Left hindlimb (tissue), 1 donor: ENCODE measurements around the gene ATP1B4.
"Not testable (repeated sequence)": the region's sequence is repeated elsewhere in the genome, so short reads cannot be mapped to it uniquely, and the experiment has no call there.

ENCODE experiments used
- DNase-seq: peaks from one replicate; pipeline ENCODE4 v3.0.0-alpha.2; 2018

Gene ATP1B4

DNA sequence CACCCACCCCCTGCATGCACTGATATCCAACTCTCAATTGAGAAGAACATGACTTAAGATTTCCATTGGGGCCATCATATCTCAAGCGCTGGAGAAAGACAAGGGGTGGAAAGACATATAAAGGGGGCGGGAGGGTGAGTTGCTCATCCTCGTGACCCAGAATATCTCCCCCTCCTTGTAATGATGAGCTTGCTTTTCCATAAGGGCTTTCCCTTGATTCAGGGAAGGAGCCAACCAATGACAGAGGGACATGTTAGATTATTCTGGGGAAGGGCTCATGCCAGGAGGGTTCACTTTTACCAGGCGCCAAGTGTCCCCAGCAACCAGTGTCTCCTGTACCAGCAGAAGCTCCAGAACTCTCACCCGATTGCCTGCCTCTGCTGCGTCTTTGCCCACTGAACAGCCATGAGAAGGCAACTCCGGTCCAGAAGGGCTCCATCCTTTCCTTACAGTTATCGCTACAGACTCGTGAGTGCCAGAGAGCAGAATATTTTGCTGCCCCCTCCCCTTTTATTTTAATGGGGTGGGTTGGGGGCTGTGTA lies at the start of gene ATP1B4:
TSS of gene ATP1B4 (plus strand) at position 326 of the 542 bp plus-strand sequence. CDS start at position 406, 80 bp downstream.
- no peak for DNase-seq

DNA sequence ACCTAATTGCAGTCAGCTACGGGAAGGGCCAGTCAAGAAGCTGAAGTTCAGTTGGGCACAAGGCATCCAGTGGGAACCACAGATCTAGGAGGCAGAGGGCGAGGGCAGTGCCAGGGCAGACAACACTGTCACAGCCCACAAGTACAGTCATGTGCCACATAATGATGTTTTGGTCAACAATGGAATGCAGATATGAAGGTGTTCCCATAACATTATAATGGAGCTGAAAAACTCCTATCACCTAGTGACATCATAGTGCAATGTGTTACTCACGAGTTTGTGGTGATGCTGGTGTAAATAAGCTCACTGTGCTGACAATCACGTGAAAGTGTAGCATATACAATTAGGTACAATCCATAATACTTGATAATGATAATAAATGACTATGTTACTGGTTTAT lies 46.1 kb upstream of the ATP1B4 start:
- DNase-seq: no peak

DNA sequence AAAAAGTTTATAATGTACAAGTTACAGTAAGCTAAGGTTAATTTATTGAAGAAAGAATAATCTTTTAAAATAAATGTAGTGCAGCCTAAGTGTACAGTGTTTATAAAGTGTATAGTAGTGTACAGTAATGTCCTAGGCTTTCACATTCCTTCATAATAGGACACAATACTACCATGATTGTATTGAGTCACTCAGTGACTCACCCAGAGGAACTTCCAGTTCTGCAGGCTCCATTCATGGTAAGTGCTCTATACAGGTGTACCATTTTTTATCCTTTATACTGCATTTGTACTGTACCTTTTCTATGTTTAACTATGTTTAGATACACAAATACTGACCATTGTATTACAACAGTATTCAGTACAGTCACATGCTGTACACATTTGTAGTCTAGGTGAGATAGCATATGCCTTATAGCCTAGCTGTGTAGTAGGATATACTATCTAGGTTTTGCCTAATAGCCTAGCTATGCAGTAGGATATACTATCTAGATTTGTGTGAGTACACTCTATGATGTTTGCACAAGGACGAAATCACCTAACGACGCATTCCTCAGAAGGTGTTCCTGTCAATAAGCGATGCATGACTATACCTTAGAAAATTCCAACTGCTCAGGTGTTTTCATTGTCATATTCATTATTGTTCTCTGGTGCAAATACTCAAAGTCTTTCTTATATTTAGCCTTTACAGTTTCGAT lies 45.2 kb upstream of the ATP1B4 start:
- DNase-seq: no peak

DNA sequence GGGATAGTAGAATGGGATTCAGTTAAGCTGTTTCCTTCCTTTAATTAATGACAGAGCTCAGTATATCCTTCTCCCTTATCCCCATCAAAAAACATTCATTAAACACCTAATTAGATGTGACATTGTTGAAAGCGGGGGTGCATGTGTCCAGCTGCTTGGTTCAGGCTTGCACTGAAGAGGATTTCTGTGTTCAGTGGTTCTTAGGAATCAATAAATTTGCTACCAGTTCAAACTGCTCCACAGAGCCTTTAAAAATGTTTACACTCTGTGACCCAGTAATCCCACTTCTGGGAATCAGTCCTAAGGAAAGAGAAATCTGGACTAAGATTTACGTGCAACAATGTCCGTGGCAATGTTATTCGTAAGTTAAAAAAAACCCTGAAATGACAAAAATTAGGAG lies 43.5 kb upstream of the ATP1B4 start:
- DNase-seq: no peak

DNA sequence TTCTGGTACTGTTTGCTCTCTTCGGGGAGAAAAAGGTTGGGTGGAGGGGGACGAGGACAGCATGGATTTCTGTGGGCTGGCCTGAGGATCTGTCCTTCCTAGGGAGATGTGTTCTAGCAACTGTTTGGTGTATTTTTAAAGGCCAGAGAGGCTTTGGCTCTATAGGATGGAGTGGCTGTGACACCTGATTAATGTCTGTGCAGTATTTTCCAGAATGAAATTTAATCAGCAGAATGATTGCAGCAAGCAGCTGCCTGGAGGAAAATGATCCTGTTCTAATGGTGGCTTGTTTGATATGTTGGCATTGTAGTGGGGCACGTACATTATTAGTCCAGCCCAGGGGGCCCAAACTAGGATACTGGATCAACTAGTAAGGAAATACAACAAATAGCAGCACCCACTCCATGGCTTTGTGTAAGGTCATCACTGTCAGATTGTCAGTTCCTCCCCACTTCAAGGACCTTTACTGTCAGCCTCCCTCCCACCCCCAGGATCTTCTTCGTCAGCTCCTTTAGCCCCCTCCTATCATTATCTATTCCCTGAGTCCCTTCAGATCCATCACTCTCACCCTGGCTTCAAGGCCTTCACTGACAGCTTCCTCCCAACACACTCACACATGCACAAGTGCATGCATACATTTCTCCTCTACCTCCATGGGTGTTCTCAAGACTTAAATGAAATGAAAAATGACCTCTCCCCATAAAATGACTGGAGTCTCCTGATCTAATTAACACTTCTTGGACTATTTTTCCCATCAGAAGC lies 40.2 kb upstream of the ATP1B4 start:
- no peak for DNase-seq

DNA sequence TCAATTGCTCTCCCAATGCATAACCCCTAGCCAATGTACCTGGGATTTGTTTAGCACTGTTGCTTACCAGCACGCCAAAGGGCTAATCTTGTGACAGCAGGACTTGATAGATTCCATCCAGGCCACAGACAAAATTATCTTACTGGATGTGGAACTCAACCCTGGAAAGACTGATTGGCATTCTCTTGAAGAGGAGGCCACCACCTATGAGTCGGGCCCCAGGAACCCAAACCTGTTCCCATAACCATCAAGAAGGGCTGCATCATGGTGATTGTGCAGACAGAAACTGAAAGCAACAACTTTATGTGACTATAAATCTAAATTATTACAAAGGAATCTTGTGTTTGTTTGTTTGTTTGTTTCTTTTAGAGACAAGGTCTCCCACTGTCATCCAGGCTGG lies 30.8 kb upstream of the ATP1B4 start:
- no peak for DNase-seq

DNA sequence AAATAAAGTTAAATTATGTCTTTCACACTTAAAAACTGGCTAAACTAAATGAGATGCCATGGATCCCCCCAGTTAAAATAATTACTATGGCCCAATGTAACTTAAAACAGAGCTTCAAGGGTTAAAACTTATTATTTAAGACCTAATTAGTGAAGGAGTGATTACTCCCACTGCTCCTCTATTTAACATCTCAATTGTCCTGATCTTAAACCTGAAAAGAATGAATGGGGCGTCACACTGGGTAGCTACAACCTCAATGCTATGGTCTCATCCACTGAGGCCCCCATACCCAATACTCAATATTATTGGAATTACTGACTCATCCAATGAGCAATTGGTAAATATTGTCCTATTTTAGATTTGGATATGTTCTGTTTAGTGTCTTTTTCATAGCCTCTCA lies 29.5 kb upstream of the ATP1B4 start:
- DNase-seq: no peak

DNA sequence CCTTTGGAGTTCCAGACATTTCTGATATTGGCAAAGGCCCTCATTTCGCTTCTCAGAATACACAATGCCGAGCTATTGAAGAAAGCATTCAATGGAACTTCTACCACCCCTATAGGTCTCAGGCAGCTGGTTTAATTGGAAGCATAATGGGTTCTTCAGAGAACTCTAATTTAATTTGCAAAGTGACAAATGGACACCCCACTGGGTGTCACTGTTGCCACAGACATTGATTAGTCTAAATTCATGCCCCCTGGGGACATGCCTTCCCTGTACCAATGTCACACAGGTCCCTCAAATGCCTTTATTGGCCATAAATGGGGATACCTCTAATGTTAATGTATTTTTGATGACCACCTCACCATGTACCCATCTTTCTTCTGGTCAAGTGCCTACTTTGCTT lies 27.7 kb upstream of the ATP1B4 start:
- no peak for DNase-seq

DNA sequence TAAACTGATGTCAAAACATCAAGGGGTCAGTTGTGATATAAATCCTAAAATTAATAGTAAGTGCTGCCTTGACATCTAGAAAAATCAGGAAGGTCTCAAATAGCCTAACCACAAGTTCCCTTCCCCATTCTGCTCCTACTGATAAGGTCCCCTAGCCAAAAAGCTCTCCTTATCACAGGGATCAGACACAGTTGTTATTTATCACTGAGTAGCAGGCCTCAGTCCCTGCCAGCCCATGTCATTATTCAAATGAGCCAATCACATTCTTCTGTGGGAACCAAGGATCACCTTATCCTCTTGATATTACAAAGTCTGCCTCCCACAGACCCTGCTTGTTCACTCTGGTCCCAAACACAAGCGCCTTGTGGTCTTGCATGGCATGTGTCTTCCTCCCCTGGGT lies 27.3 kb upstream of the ATP1B4 start:
- no peak for DNase-seq

DNA sequence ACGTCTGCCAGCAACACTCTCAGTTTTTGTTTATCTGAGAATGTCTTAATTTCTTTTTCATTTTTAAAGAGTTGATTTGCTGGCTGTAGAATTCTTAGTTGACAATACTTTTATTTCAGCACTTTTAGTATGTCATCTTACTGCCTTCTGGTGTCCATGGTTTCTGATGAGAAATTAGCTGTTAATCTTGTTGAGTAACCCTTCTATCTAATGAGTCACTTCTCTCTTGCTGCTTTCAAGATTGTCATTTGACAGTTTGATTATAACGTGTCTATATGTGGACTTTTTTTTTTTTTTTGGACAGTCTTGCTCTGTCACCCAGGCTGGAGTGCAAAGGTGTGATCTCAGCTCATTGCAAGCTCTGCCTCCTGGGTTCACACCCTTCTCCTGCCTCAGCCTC lies 26.6 kb upstream of the ATP1B4 start:
- DNase-seq: no peak

DNA sequence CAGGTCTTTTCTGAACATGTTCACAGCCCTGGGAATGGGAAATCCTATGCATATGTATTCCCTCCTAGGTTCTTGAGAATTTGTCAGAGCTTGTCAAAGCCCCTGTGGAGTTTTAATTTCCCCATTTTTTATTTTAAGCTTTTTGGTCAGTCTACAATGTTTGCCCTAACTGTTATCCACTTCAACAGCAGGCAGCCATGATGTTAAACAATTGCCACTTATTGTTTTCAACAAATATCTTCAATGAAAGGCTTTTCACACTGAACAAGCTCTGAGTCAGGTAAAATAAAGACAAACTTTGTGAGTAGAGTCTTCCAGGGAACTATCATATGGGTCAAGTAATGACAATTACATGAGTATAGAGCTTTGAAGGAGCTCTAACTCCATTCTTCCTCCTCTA lies 25.0 kb upstream of the ATP1B4 start:
- DNase-seq: no peak

DNA sequence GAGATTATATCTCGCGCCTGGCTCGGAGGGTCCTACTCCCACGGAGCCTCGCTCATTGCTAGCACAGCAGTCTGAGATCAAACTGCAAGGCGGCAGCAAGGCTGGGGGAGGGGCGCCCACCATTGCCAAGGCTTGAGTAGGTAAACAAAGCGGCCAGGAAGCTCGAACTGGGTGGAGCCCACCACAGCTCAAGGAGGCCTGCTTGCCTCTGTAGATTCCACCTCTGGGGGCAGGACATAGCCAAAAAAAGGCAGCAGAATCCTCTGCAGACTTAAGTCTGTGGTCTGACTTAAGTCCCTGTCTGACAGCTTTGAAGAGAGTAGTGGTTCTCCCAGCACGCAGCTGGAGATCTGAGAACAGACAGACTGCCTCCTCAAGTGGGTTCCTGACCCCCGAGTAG lies 17.3 kb upstream of the ATP1B4 start:
- not testable (repeated sequence) for DNase-seq

DNA sequence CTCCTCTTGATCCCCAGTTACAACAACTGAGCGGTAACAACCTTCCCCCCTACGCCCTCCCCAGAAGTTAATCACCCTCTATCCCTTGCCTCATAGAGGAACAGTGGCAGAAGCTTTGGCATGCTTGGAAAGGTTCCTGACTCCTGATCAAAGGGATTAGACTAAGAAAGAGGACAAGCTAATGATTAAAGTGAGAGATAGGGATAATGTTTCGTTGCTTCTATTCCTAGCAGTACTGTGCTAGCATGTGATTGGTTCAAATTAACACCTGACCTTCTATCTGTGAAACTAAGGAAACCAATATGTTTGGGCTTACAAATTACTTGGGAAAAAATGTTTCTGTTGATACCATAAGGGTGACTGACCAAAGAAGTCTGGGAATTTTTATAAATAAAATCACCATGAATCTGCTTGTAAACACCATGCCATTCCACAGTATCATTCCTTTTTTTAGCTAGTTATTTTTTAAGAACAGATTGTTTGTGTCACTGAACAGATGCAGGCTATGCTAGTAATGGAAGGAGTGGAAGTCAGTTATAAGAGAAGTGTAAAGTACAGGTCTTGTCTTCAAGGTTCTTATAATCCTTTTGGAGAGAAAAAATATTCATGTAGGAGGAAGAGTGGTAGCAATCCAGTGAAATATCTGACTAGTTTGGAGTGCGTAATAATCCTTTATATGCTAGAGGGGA lies 11.3 kb upstream of the ATP1B4 start:
- DNase-seq: no peak

DNA sequence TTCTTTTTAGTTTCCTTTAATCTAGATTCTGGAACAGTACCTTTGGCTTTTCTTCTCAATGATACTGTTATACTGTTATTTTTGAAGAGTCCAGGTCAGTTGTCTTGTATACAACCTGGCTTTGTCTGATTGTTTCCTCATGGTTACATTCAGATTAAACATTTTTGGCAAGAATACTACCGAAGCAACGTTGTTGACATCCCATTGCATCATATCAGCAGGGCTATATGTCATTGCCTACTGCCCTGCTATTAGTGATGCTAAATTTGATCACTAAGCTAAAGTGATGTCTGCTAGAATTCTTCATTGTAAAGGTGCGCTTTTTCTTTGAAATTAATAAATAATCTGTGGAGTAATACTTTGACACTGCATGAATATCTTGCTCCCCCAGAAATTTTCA lies 5.8 kb upstream of the ATP1B4 start:
- DNase-seq: no peak

DNA sequence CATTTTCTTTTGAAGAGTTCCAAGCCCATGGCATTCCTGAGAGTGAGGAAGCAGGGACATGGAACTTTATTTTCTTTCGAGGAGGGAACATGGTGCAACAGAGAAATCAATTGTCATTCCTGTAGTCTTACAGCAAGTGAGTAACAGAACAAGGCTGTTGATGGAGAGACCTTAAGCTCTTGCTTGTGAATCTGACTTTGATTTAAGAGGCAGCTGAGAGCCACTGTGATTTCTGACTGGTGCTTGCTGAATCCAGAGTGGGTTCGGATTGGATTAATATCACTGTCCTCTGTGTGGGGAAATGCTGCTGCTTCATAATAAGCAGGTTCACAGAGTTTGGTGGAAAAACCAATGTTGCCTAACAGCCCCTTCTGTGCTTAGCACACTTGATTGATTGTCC lies 4.7 kb upstream of the ATP1B4 start:
- DNase-seq: no peak

DNA sequence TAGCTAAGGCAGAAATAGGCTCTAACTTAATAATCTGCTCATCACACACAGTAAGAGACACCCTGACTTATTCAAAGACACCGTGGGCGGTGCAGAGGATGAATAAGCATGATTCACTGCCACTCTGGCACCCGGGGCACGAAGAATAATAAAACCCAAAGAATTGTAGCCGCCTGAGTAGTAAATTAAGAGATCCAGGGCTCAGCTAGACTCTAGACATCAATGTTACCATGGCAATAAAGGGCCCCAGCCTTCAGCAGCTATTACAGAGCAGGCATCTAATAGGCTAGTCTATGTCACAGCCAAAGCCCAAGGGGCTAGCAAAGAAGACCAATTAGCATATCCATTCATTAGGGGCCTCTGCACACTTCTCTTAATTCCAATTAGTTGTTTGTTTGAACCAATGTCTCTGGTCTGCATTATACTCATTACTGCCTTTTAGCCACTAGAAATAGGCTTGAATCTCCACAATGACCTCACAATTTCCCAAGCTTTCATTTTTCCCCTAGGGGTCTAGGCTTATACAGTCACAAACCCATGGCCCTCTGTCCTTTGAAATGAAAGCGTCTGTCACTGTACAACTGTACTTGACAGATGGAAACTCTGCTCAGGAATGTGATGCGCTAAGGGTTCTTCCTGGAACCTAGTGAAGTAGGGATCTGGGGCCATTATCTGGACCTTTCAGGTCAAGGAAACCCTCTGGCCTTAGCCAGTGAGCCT lies 3.0 kb upstream of the ATP1B4 start:
- DNase-seq: no peak

DNA sequence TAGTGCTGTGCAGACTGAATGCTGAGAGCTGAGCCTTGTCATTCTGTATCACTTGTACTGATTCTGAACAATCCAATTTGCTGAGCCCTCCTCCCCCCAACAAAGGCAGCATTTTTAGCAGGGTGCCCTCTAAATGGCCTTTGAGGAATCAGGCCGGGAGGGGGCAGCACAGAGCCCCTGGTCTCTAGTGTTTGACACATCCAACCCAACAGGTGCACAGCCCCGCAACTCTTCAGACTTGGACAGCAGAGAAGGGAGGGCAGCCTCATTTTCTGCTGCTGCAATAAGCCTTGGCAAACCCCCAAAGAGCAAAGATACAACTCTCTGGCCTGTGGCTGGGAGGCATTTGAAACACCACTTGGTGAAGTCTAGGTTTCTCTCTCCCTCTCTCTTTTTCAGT lies 3.4 kb downstream of the ATP1B4 start:
- peak; percentile 55 for DNase-seq

DNA sequence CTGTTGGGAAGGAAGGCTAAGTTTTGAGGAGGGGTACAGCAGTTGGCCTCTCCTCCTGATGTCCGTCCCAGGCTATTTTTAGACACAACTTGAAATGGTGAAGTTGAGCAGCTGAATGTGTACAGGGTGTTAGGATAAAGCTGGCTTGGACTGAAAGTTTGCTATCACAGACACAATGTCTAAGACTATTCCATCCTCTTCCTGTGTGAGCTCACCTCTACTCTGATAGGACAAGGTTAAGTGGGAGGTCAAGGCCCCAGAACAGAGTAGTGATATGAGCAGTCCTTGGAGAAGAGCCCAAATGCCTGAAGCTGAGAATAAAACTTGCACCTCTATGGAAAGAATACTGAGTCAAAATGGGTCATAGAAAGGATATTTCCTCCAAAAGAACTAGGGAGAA lies 4.1 kb downstream of the ATP1B4 start:
- DNase-seq: no peak

DNA sequence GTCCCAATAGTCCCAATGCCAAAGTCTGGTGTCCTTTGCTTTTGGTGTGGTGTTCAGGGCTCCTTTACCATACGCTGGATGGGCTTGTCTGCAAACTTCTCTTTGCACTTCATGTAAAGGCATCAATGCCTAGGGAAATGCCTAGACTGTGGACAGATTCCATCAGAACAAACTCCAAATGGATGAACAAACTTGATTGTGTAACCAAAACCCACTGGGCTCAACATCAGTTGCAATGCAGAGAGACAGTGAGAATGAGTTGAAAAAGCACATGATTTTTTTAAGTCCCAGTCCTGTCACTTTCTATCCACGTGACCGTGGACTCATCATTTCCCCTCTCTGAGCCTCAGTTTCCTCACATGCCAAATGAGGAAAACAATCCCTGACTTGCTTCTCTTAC lies 4.9 kb downstream of the ATP1B4 start:
- DNase-seq: no peak

DNA sequence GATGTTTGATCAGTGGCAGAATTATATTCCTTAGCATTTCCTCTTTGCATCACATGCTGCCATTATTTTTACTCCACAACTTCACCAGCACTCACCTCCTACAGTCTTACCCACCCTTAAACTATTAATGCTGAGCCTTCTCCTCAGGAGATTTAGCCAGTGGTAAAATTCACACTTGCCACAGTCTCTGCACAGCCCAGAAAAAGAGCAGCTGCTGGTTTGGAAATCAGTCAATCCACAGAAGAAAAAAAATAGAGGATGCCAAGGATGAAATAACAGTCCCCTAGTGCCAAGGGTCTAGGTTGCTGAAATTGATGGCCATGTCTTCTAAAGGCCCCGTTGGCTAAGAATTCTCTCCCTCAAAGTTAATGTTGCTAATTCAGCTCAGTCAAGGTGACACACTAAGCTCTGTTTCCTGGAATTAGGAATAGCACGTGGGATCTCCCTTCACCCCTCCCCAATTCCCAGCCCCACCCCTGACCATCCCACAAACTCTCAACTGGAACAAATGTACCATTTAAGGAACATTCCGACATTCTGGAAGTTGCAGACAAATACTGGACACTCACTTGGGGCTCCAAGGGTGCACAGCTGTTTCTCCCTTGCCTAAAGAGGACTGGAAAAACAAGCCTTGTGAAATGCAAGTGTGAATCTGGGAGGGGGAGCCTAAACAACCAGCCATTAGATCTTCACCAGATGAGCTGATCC lies 5.7 kb downstream of the ATP1B4 start:
- no peak for DNase-seq

DNA sequence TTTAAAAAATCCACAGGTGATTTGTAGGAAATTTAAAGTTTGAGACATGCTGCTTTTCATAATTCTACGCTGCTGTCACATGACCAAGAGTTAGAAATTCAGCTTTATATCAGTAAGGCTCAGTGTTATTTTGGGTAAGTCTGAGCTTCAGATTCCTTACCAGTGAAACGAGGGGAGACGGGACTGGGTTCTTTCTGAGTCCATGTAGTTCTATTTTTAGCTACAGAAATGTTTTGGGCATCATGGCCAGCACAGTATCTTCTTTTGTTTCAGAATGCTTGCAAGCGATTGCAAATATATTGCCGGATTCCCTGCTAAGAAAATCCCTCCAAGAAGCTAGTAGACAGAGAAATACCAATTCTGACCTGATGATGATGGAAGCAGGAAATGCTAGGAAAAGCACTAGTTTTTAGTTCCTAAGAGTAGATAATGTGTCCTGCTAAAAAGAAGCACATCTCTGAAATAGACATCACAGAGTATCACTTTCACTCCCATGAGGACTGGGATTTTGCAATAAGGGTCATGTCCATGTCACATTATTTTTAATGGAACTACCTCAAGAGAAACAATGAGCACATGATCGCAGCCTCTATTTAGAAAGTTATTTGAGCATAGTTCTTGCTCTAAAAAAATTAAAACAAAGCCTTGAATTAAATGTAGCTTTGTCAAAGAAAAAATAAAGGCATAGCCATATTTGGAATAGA lies 10.9 kb downstream of the ATP1B4 start:
- DNase-seq: no peak

DNA sequence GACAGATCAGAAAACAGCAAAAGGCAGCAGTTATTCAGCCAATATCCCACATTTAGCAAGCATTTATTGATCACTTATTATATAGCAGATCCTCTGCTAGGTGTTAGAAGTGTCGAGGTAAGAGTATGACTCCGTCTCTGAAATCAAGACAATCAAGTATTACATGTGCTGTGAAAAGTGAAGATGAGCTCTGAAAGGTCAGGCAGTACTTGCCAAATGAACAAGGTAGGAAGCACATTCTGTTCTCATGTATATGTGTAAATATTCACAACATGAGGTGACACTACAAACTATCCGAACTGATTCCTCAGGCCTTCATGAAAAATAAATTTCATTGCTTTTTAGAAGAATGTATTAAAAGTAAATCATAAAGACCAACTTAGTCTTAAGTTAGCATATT lies 15.3 kb downstream of the ATP1B4 start:
- no peak for DNase-seq
